K562 (cell line): ENCODE results near the gene ULK3. TPM values are rescaled to one million over a fixed set of nuclear protein-coding genes. Genes with fewer than 3 reads are reported as not detected.

ENCODE experiments used
- CCNT2 ChIP-seq: IDR thresholded peaks from 2 replicates; pipeline ENCODE4 v1.6.1; 2011; ENCODE audit warnings: borderline replicate concordance, low read depth, mild to moderate bottlenecking, moderate library complexity, mixed read lengths, low read length; ENCODE audit not compliant: insufficient read length; ENCODE audit errors: extremely low read depth
- HNRNPH1 ChIP-seq: fragments of 200-400 bp; formaldehyde crosslinking; optimal IDR thresholded peaks from 2 replicates; pipeline ENCODE3; 2017; ENCODE audit warnings: low read depth, mild to moderate bottlenecking, low read length, moderate library complexity
- KLF13 ChIP-seq: fragments of 450-650 bp; IDR thresholded peaks from 2 replicates; pipeline ENCODE4 v1.6.1; 2016; ENCODE audit warnings: missing genetic modification characterization, low read depth, mild to moderate bottlenecking, missing compliant biosample characterization, moderate library complexity, borderline replicate concordance
- ZNF134 ChIP-seq: fragments of 250-450 bp; sonication (Bioruptor Pico); conservative IDR thresholded peaks from 2 replicates; pipeline ENCODE4 v1.4.0; 2020
- ZNF217 ChIP-seq: sonication (generic); formaldehyde crosslinking; IDR thresholded peaks from 2 replicates; pipeline ENCODE4 v1.8.0; 2022; ENCODE audit warnings: mild to moderate bottlenecking, missing genetic modification reagents
- ZNF668 ChIP-seq: fragments of 250-450 bp; sonication (Bioruptor Pico); IDR thresholded peaks from 2 replicates; pipeline ENCODE4 v1.8.0; 2022; ENCODE audit warnings: mild to moderate bottlenecking, inconsistent platforms
- polyA plus RNA-seq, 8 experiments: library from polyadenylated mRNA; depleted of rRNA in 4 of 8; stranded (reverse) in 5 of 8; unstranded in 3 of 8; fragments of >200 nt; fragmentation: Nextera tagmentation in 2 of 8; fragmentation: Illumina TruSeq in 1 of 8; extraction: Ambion mirVana in 2 of 8; extraction: Trizol in 1 of 8; gene quantifications; 2 replicates each; pipeline versions ENCODE4 v1.2.1 to v1.2.3, GENCODE V29; 2011 to 2014; ENCODE audit warnings: inconsistent platforms in 1 of 8, missing spikeins in 1 of 8
- total RNA-seq, 7 experiments: library from RNA; depleted of rRNA in 6 of 7; stranded (reverse); fragments of >200 nt in 6 of 7; fragmentation: Illumina TruSeq in 2 of 7; extraction: Trizol in 2 of 7; gene quantifications; 2 replicates each; pipeline versions ENCODE4 v1.2.1 to v1.2.3, GENCODE V29; 2011 to 2021; ENCODE audit warnings: low replicate concordance in 1 of 7
- TF ChIP-seq, protein P1 (sequence below), 2 experiments: fragments of 450-650 bp in 1 of 2; IDR thresholded peaks; 2 replicates each; pipeline ENCODE4 v1.6.1; 2011 to 2017; ENCODE audit warnings: low read depth in 2 of 2, antibody characterized with exemption in 1 of 2, borderline replicate concordance in 1 of 2, low read length in 1 of 2, mild to moderate bottlenecking in 1 of 2, mixed read lengths in 1 of 2; ENCODE audit not compliant: control insufficient read depth in 1 of 2
- TF ChIP-seq, protein P2 (sequence below): fragments of 450-650 bp; IDR thresholded peaks from 2 replicates; pipeline ENCODE4 v1.7.0; 2016; ENCODE audit warnings: borderline replicate concordance
- TF ChIP-seq, protein P3 (sequence below): sonication (generic); formaldehyde crosslinking; IDR thresholded peaks from 2 replicates; pipeline ENCODE4 v1.8.0; 2023; ENCODE audit warnings: mild to moderate bottlenecking, missing genetic modification reagents
- TF ChIP-seq, protein P4 (sequence below): sonication (generic); formaldehyde crosslinking; IDR thresholded peaks from 2 replicates; pipeline ENCODE4 v1.8.1; 2023; ENCODE audit warnings: mild to moderate bottlenecking, missing genetic modification reagents
- TF ChIP-seq, protein P5 (sequence below): fragments of 250-450 bp; sonication (Bioruptor Pico); IDR thresholded peaks from 2 replicates; pipeline ENCODE4 v1.5.0; 2021

Gene ULK3
- total and polyA plus RNA-seq, 9 of the 15 experiments (the other 6 are each of a cell fraction or from before 2014, with no cell fraction given) = 0.68 to 68.0 (median 34.9) TPM

DNA sequence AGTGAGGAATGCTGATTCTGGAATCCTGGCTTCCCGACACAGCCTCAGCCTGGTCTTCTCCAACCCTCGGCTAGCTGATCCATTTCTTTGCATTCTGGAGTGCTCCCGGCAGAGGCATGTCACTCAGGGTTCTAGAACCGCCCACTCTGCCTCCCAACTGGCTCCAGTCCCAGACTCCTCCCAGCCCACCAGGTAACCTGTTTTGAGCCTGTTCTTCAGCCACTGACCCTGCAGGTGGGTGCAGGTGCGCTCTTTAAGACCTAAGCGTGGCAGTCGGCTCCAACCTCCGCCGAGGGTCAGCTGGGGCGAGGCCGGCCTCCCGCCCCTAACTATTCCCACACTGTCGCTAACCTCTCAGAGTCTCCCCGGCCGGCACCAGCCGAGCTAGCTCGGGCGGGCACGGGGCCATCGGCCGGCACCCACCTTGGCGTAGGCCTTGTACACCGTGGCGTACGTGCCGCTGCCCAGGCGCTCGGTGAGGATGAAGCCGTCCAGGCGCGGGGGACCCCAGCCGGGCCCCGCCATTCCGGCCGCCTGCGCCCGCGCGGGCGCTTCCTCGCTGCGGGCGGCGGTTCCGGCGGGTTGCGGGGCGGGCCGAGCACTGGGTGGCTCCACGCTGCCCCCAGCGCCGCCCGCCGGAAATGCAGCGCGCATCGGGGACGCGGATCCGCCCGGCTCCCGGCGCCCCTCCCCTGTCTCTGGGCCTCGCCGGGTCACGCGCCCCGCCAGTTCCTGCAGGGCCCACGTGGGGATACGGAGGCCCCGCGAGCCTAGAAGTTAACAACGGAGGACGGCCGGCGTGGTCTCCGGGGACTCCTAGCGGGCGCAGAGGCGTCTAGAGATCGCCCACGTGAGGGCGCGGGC is at the start of gene ULK3 (continued):
- TF ChIP-seq, protein P1, sequence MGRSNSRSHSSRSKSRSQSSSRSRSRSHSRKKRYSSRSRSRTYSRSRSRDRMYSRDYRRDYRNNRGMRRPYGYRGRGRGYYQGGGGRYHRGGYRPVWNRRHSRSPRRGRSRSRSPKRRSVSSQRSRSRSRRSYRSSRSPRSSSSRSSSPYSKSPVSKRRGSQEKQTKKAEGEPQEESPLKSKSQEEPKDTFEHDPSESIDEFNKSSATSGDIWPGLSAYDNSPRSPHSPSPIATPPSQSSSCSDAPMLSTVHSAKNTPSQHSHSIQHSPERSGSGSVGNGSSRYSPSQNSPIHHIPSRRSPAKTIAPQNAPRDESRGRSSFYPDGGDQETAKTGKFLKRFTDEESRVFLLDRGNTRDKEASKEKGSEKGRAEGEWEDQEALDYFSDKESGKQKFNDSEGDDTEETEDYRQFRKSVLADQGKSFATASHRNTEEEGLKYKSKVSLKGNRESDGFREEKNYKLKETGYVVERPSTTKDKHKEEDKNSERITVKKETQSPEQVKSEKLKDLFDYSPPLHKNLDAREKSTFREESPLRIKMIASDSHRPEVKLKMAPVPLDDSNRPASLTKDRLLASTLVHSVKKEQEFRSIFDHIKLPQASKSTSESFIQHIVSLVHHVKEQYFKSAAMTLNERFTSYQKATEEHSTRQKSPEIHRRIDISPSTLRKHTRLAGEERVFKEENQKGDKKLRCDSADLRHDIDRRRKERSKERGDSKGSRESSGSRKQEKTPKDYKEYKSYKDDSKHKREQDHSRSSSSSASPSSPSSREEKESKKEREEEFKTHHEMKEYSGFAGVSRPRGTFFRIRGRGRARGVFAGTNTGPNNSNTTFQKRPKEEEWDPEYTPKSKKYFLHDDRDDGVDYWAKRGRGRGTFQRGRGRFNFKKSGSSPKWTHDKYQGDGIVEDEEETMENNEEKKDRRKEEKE (IDR thresholded peaks at IDR 0.05; ENCODE audit: borderline replicate concordance in 1 of 2, control insufficient read depth in 1 of 2, low read depth in 2 of 2, low read length in 1 of 2) = no peak
- TF ChIP-seq, protein P2, sequence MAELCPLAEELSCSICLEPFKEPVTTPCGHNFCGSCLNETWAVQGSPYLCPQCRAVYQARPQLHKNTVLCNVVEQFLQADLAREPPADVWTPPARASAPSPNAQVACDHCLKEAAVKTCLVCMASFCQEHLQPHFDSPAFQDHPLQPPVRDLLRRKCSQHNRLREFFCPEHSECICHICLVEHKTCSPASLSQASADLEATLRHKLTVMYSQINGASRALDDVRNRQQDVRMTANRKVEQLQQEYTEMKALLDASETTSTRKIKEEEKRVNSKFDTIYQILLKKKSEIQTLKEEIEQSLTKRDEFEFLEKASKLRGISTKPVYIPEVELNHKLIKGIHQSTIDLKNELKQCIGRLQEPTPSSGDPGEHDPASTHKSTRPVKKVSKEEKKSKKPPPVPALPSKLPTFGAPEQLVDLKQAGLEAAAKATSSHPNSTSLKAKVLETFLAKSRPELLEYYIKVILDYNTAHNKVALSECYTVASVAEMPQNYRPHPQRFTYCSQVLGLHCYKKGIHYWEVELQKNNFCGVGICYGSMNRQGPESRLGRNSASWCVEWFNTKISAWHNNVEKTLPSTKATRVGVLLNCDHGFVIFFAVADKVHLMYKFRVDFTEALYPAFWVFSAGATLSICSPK = no peak
- TF ChIP-seq, protein P3, sequence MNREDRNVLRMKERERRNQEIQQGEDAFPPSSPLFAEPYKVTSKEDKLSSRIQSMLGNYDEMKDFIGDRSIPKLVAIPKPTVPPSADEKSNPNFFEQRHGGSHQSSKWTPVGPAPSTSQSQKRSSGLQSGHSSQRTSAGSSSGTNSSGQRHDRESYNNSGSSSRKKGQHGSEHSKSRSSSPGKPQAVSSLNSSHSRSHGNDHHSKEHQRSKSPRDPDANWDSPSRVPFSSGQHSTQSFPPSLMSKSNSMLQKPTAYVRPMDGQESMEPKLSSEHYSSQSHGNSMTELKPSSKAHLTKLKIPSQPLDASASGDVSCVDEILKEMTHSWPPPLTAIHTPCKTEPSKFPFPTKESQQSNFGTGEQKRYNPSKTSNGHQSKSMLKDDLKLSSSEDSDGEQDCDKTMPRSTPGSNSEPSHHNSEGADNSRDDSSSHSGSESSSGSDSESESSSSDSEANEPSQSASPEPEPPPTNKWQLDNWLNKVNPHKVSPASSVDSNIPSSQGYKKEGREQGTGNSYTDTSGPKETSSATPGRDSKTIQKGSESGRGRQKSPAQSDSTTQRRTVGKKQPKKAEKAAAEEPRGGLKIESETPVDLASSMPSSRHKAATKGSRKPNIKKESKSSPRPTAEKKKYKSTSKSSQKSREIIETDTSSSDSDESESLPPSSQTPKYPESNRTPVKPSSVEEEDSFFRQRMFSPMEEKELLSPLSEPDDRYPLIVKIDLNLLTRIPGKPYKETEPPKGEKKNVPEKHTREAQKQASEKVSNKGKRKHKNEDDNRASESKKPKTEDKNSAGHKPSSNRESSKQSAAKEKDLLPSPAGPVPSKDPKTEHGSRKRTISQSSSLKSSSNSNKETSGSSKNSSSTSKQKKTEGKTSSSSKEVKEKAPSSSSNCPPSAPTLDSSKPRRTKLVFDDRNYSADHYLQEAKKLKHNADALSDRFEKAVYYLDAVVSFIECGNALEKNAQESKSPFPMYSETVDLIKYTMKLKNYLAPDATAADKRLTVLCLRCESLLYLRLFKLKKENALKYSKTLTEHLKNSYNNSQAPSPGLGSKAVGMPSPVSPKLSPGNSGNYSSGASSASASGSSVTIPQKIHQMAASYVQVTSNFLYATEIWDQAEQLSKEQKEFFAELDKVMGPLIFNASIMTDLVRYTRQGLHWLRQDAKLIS (CRISPR knock-in tag) = peak; percentile 61
- TF ChIP-seq, protein P4, sequence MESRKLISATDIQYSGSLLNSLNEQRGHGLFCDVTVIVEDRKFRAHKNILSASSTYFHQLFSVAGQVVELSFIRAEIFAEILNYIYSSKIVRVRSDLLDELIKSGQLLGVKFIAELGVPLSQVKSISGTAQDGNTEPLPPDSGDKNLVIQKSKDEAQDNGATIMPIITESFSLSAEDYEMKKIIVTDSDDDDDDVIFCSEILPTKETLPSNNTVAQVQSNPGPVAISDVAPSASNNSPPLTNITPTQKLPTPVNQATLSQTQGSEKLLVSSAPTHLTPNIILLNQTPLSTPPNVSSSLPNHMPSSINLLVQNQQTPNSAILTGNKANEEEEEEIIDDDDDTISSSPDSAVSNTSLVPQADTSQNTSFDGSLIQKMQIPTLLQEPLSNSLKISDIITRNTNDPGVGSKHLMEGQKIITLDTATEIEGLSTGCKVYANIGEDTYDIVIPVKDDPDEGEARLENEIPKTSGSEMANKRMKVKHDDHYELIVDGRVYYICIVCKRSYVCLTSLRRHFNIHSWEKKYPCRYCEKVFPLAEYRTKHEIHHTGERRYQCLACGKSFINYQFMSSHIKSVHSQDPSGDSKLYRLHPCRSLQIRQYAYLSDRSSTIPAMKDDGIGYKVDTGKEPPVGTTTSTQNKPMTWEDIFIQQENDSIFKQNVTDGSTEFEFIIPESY (CRISPR knock-in tag) = no peak; the same call in 1 of the 2 replicates
- TF ChIP-seq HNRNPH1 (no peak), ZNF134 (CRISPR knock-in tag) (no peak), ZNF668 (no peak), ZNF217 (no peak), CCNT2 (peak; percentile 95), KLF13 (tag) (no peak)
- TF ChIP-seq, protein P5, sequence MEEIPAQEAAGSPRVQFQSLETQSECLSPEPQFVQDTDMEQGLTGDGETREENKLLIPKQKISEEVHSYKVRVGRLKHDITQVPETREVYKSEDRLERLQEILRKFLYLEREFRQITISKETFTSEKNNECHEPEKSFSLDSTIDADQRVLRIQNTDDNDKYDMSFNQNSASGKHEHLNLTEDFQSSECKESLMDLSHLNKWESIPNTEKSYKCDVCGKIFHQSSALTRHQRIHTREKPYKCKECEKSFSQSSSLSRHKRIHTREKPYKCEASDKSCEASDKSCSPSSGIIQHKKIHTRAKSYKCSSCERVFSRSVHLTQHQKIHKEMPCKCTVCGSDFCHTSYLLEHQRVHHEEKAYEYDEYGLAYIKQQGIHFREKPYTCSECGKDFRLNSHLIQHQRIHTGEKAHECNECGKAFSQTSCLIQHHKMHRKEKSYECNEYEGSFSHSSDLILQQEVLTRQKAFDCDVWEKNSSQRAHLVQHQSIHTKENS (CRISPR knock-in tag) = no peak
